Keratinocyte (primary cell): Measurements from ENCODE around the gene HEXD.

Source experiments
- CTCF ChIP-seq, 3 experiments: IDR thresholded peaks in 1 of 3; conservative IDR thresholded peaks in 1 of 3; optimal IDR thresholded peaks in 1 of 3; 2 replicates in 2 of 3; 3 replicates in 1 of 3; pipeline versions ENCODE3 to v1.5.1; 2011; ENCODE audit warnings: low read length in 3 of 3, mild to moderate bottlenecking in 3 of 3, moderate library complexity in 2 of 3, control low read depth in 1 of 3, inconsistent platforms in 1 of 3; ENCODE audit not compliant: insufficient read depth in 2 of 3; ENCODE audit errors: extremely low read depth in 1 of 3
- EZH2 ChIP-seq: IDR thresholded peaks from one replicate; pipeline ENCODE4 v1.6.1; 2012; ENCODE audit warnings: inconsistent platforms, mild to moderate bottlenecking, low read length, moderate library complexity

- TF ChIP-seq CTCF (optimal IDR thresholded peaks at IDR 0.05 in 1 of 3, IDR thresholded peaks at IDR 0.05 in 1 of 3, conservative IDR thresholded peaks at IDR 0.05 in 1 of 3; ENCODE audit: extremely low read depth in 1 of 3, insufficient read depth in 2 of 3, low read length in 3 of 3), result no peak
- no peak for TF ChIP-seq EZH2
These were observed 34.0 kb downstream of the HEXD start for GRCh38 chr17:82452162-82452561.
